ENCODE data around the gene DSCAML1.

The DSCAML1 gene

DNA sequence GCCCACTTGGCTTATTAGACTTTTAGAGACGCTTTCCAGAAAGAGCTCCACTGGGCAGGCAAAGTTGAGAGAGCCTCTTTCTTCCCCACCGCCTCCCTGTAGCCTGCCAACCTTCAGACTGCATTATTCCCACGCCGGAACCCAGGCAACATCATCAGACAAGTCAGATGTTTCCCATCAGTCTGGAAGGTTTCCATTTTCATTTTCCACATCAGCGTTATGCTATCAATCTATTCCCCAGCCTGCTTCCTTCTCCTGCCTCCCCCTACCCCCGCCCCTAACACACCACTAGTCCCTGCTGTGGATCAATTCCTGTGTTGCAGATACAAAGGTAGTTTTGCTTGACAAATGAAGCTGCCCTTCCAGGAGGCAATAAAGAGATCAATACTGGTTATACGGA is 184.8 kb downstream of the DSCAML1 start:
- no peak overlapping the region for H3K27ac ChIP-seq (ENCODE audit: low read depth in 2 of 2, low read length in 2 of 2)
- no peak overlapping the region for H3K9ac ChIP-seq (ENCODE audit: low read depth in 1 of 2, low read length in 2 of 2)
- no peak overlapping the region for H3K4me3 ChIP-seq (ENCODE audit: low read length in 2 of 2)
- no peaks in the 10 kb centered on the region for H3K9me3 ChIP-seq (ENCODE audit: control insufficient read depth in 2 of 2, low read length in 2 of 2)
- H3K27me3 ChIP-seq (ENCODE audit: control insufficient read depth in 2 of 2, insufficient read depth in 2 of 2, low read length in 2 of 2): no peaks in the 10 kb centered on the region
- H3K4me1 ChIP-seq (ENCODE audit: control insufficient read depth in 2 of 2, insufficient read depth in 2 of 2, low read length in 2 of 2): no peaks in the 10 kb centered on the region
- H3K36me3 ChIP-seq (ENCODE audit: control insufficient read depth in 2 of 2, insufficient read depth in 2 of 2, low read length in 2 of 2): no peaks in the 10 kb centered on the region

DNA sequence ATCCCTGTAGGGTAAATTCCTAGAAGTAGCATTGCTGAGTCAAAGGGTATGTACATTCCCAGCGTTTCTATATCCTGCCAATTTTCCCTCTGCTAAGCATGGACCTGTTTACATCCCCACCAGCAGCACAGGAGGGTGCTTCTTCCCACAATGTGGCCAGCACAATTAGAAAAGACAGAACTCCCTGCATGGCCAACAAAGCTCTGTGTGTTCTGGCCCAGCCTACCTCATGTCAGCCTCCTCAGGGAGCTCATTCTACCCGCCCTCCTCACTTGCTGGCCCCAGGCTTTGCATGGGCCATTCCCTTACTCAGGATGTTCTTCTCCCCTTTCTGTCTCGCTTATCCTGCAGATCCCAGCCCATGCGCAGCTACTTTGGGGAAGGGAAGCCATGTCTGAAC is 186.1 kb downstream of the DSCAML1 start:
- no peak overlapping the region for H3K27ac ChIP-seq (ENCODE audit: low read depth in 2 of 2, low read length in 2 of 2)
- H3K4me3 ChIP-seq (ENCODE audit: low read length in 2 of 2): no peak overlapping the region
- H3K9ac ChIP-seq (ENCODE audit: low read depth in 1 of 2, low read length in 2 of 2): no peak overlapping the region
- H3K4me1 ChIP-seq (ENCODE audit: control insufficient read depth in 2 of 2, insufficient read depth in 2 of 2, low read length in 2 of 2): no peaks in the 10 kb centered on the region
- H3K9me3 ChIP-seq (ENCODE audit: control insufficient read depth in 2 of 2, low read length in 2 of 2): no peaks in the 10 kb centered on the region
- H3K27me3 ChIP-seq (ENCODE audit: control insufficient read depth in 2 of 2, insufficient read depth in 2 of 2, low read length in 2 of 2): no peaks in the 10 kb centered on the region
- H3K36me3 ChIP-seq (ENCODE audit: control insufficient read depth in 2 of 2, insufficient read depth in 2 of 2, low read length in 2 of 2): no peaks in the 10 kb centered on the region

DNA sequence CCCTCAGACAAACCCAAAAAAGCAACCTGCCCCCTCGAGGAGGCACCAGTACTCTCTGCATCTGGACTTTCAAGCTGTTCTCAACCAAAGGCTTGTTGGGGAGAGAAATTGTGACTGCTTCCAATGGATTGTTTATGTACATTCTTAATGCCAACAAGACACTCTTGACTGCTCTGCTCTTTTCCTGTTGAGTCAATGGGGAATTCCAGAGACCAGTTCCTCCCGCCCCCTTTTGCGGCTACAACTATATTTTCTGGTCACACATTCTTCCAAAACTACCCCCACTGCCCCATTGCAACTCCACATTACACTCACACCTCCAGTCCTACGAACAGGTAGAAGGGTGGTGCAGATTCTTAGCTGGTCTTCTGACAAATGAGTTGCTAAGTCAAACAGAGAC is 187.0 kb downstream of the DSCAML1 start:
- Histone ChIP-seq H3K27me3 (ENCODE audit: control insufficient read depth in 2 of 2, insufficient read depth in 2 of 2, low read length in 2 of 2) (no peaks in the 10 kb centered on the region), H3K36me3 (ENCODE audit: control insufficient read depth in 2 of 2, insufficient read depth in 2 of 2, low read length in 2 of 2) (no peaks in the 10 kb centered on the region), H3K4me3 (ENCODE audit: low read length in 2 of 2) (no peak overlapping the region), H3K27ac (ENCODE audit: low read depth in 2 of 2, low read length in 2 of 2) (no peak overlapping the region), H3K9me3 (ENCODE audit: control insufficient read depth in 2 of 2, low read length in 2 of 2) (no peaks in the 10 kb centered on the region), H3K9ac (ENCODE audit: low read depth in 1 of 2, low read length in 2 of 2) (no peak overlapping the region), H3K4me1 (ENCODE audit: control insufficient read depth in 2 of 2, insufficient read depth in 2 of 2, low read length in 2 of 2) (no peaks in the 10 kb centered on the region)

DNA sequence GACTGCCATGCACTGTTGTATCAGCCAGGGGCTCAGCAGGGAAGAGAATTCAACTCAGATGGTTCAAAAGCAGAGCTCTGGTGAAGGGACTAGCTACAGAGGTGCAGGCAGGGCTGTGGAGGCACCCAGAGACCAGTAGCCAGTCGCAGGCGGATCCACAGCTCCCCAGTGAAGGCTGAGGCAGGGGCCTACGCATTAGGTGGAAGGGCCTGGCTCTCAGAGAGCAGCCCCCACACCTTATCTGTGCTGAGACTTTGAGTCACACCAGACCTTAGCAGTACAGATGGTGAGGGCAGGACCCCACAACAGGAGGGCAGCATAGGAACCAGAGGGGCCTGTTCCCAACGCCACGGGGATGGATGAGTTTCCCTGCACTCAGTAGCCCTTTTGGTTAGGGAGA is 189.6 kb downstream of the DSCAML1 start:
- Histone ChIP-seq H3K9ac (ENCODE audit: low read depth in 1 of 2, low read length in 2 of 2) (no peak overlapping the region), H3K4me1 (ENCODE audit: control insufficient read depth in 2 of 2, insufficient read depth in 2 of 2, low read length in 2 of 2) (no peaks in the 10 kb centered on the region), H3K36me3 (ENCODE audit: control insufficient read depth in 2 of 2, insufficient read depth in 2 of 2, low read length in 2 of 2) (no peaks in the 10 kb centered on the region), H3K27me3 (ENCODE audit: control insufficient read depth in 2 of 2, insufficient read depth in 2 of 2, low read length in 2 of 2) (no peaks in the 10 kb centered on the region), H3K9me3 (ENCODE audit: control insufficient read depth in 2 of 2, low read length in 2 of 2) (no peaks in the 10 kb centered on the region), H3K27ac (ENCODE audit: low read depth in 2 of 2, low read length in 2 of 2) (no peak overlapping the region), H3K4me3 (ENCODE audit: low read length in 2 of 2) (no peak overlapping the region)

DNA sequence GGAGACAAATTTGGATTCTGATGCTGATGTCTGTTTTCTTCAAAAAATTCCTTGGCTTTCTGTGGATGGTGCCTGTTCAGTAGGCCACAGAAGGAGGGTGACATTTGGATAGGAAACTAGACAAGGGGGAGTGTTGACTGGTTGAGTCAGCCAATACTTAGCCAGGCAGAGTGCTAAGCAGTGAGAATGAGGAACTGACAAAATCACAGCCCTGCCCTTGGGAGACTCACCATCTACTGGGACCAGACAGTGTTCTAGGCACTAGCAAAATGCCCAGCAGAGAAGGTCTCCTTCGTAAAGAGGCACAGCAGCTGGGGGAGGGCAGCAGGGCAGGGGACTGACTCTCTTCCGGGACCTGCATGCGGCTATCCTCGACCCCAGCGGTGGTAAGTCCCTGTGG is 190.2 kb downstream of the DSCAML1 start:
- H3K27me3 ChIP-seq (ENCODE audit: control insufficient read depth in 2 of 2, insufficient read depth in 2 of 2, low read length in 2 of 2): no peaks in the 10 kb centered on the region
- no peaks in the 10 kb centered on the region for H3K36me3 ChIP-seq (ENCODE audit: control insufficient read depth in 2 of 2, insufficient read depth in 2 of 2, low read length in 2 of 2)
- H3K9me3 ChIP-seq (ENCODE audit: control insufficient read depth in 2 of 2, low read length in 2 of 2): no peaks in the 10 kb centered on the region
- H3K27ac ChIP-seq (ENCODE audit: low read depth in 2 of 2, low read length in 2 of 2): no peak overlapping the region
- no peak overlapping the region for H3K9ac ChIP-seq (ENCODE audit: low read depth in 1 of 2, low read length in 2 of 2)
- no peaks in the 10 kb centered on the region for H3K4me1 ChIP-seq (ENCODE audit: control insufficient read depth in 2 of 2, insufficient read depth in 2 of 2, low read length in 2 of 2)
- no peak overlapping the region for H3K4me3 ChIP-seq (ENCODE audit: low read length in 2 of 2)

DNA sequence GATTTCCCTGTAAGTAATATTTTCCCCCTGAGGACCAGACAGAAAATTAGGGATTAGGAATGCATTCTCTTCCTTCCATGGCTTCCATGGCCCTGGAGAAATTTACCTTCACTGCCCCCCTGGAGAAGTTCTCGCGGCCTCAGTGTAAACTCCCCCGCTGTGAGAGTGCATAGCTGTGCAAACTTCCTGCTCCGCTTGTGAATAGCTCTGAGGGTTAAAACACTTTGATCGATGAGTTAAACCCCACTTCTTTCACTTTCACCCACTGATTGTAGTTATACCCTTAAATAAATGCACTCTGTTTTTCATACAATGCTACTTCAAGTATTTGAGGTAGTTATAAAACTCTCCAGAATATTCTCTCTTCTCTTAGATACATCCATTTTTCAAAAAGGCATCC is 190.8 kb downstream of the DSCAML1 start:
- Histone ChIP-seq H3K4me1 (ENCODE audit: control insufficient read depth in 2 of 2, insufficient read depth in 2 of 2, low read length in 2 of 2) (no peaks in the 10 kb centered on the region), H3K36me3 (ENCODE audit: control insufficient read depth in 2 of 2, insufficient read depth in 2 of 2, low read length in 2 of 2) (no peaks in the 10 kb centered on the region), H3K27me3 (ENCODE audit: control insufficient read depth in 2 of 2, insufficient read depth in 2 of 2, low read length in 2 of 2) (no peaks in the 10 kb centered on the region), H3K9ac (ENCODE audit: low read depth in 1 of 2, low read length in 2 of 2) (no peak overlapping the region), H3K4me3 (ENCODE audit: low read length in 2 of 2) (no peak overlapping the region), H3K9me3 (ENCODE audit: control insufficient read depth in 2 of 2, low read length in 2 of 2) (no peaks in the 10 kb centered on the region), H3K27ac (ENCODE audit: low read depth in 2 of 2, low read length in 2 of 2) (no peak overlapping the region)

DNA sequence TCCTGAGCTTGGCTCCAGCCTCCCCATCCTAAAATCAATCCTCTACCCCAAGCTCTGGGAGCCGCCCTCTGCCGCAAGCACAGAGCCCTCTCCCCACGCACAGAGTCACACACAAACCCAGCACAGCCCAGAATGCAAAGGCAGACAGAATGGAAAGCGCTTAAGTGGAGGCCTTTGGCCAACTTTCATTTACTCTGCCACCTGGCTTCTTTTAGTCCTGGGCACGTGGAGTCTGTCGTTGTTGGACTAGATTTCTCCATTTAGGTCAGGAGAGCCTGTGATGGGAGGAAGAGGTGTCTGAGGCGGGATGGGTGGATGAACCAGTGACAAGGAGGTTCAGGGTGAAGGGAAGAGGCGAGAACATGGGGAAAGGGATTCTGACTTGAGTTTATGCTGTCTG is 191.7 kb downstream of the DSCAML1 start:
- Histone ChIP-seq H3K4me3 (ENCODE audit: low read length in 2 of 2) (no peak overlapping the region), H3K36me3 (ENCODE audit: control insufficient read depth in 2 of 2, insufficient read depth in 2 of 2, low read length in 2 of 2) (no peaks in the 10 kb centered on the region), H3K27ac (ENCODE audit: low read depth in 2 of 2, low read length in 2 of 2) (no peak overlapping the region), H3K9ac (ENCODE audit: low read depth in 1 of 2, low read length in 2 of 2) (no peak overlapping the region), H3K4me1 (ENCODE audit: control insufficient read depth in 2 of 2, insufficient read depth in 2 of 2, low read length in 2 of 2) (no peaks in the 10 kb centered on the region), H3K27me3 (ENCODE audit: control insufficient read depth in 2 of 2, insufficient read depth in 2 of 2, low read length in 2 of 2) (no peaks in the 10 kb centered on the region), H3K9me3 (ENCODE audit: control insufficient read depth in 2 of 2, low read length in 2 of 2) (no peaks in the 10 kb centered on the region)

DNA sequence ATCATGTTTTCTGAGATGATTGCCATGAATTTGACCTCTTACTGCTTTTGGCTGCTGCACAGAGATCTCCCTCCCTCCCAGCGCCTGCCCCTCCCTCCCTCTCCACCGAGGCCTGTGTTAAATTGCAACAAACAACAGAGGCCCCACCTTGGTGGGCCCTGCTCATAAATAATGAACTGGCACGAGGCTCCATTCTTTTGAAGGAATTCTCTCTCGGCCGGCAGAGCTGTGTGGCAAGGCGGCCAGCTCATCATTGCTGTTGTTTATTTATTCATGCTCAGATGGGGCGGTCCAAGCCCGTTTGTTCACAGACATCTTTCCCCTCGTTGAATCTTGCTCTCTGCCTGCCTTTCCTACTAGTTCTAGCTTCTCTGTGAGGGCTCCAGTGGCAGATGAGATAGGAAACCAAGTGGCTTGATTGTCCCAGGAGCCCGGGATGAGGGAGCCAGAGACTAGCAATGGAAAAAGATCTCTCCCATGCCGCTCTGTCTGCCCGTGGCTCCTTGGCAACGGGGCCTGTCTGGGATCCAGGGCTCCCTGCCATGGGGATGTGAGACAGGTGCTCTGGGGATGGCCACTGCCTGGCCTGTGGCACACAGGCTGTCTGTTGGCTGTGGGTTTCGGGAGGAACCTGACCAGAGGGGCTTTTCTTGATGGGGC is 192.6 kb downstream of the DSCAML1 start:
- peaks cover 0 to 3% of the 10 kb centered on the region in 2 donors for H3K27me3 ChIP-seq (ENCODE audit: control insufficient read depth in 2 of 2, insufficient read depth in 2 of 2, low read length in 2 of 2)
- no peak overlapping the region for H3K27ac ChIP-seq (ENCODE audit: low read depth in 2 of 2, low read length in 2 of 2)
- H3K4me3 ChIP-seq (ENCODE audit: low read length in 2 of 2): no peak overlapping the region
- H3K4me1 ChIP-seq (ENCODE audit: control insufficient read depth in 2 of 2, insufficient read depth in 2 of 2, low read length in 2 of 2): no peaks in the 10 kb centered on the region
- no peaks in the 10 kb centered on the region for H3K9me3 ChIP-seq (ENCODE audit: control insufficient read depth in 2 of 2, low read length in 2 of 2)
- H3K9ac ChIP-seq (ENCODE audit: low read depth in 1 of 2, low read length in 2 of 2): no peak overlapping the region
- H3K36me3 ChIP-seq (ENCODE audit: control insufficient read depth in 2 of 2, insufficient read depth in 2 of 2, low read length in 2 of 2): no peaks in the 10 kb centered on the region

DNA sequence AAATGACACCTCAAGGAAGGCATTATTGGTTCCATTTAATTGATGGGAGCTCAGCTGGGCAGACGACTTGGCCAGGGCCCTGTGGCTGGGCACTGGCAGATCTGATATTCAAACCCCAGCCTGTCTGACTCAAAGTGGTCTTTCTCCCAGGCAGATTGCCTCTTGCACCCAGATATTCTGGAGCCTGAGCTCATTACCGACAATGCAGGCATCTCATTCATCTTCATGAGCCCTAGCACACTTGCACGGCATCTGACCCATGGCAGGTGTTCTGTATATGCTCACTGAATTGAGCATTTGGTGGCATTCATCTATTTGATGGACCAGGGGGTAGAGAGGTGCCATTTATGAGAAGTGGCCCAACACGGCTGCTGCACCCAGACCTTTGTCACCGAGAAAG is 193.1 kb downstream of the DSCAML1 start:
- no peaks in the 10 kb centered on the region for H3K4me1 ChIP-seq (ENCODE audit: control insufficient read depth in 2 of 2, insufficient read depth in 2 of 2, low read length in 2 of 2)
- H3K27me3 ChIP-seq (ENCODE audit: control insufficient read depth in 2 of 2, insufficient read depth in 2 of 2, low read length in 2 of 2): peaks cover 0 to 3% of the 10 kb centered on the region in 2 donors
- H3K27ac ChIP-seq (ENCODE audit: low read depth in 2 of 2, low read length in 2 of 2): no peak overlapping the region
- H3K9me3 ChIP-seq (ENCODE audit: control insufficient read depth in 2 of 2, low read length in 2 of 2): no peaks in the 10 kb centered on the region
- no peaks in the 10 kb centered on the region for H3K36me3 ChIP-seq (ENCODE audit: control insufficient read depth in 2 of 2, insufficient read depth in 2 of 2, low read length in 2 of 2)
- no peak overlapping the region for H3K4me3 ChIP-seq (ENCODE audit: low read length in 2 of 2)
- H3K9ac ChIP-seq (ENCODE audit: low read depth in 1 of 2, low read length in 2 of 2): no peak overlapping the region

DNA sequence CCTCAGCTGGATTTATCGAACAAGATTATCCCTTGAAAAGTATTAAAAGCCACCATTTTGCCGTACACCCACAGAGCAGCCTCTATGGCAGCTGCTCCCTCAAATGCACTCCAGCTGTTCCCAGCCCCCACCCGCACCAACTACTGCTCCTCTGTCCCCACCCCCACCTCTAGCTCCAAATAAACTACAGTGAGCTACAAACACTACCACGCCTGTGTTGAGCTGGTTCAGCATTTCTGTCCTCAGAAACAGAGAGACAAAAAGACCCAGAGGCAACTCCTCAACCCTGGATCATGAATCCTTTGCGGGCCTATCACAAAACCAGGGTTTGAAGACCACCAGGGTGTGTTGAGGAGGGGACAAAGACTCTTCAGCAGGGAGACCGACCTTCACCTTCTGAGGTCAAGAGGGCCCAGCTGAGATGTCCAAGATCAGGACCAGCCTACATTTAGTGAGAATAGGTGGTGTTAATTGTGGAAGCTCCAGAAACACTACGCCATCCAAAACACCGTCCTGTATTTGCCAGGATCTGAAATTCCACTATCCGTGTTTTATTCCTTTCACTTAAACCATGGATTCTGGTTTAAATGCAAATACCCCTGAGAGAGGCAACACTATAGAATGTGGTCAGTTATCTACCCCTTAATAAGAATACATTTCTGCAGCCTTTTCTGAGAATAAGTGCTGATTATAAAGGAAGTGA is 195.9 kb downstream of the DSCAML1 start:
- no peak overlapping the region for H3K9ac ChIP-seq (ENCODE audit: low read depth in 1 of 2, low read length in 2 of 2)
- H3K4me3 ChIP-seq (ENCODE audit: low read length in 2 of 2): no peak overlapping the region
- no peak overlapping the region for H3K27ac ChIP-seq (ENCODE audit: low read depth in 2 of 2, low read length in 2 of 2)
- H3K4me1 ChIP-seq (ENCODE audit: control insufficient read depth in 2 of 2, insufficient read depth in 2 of 2, low read length in 2 of 2): no peaks in the 10 kb centered on the region
- peaks cover 0 to 7% of the 10 kb centered on the region in 2 donors for H3K27me3 ChIP-seq (ENCODE audit: control insufficient read depth in 2 of 2, insufficient read depth in 2 of 2, low read length in 2 of 2)
- no peaks in the 10 kb centered on the region for H3K9me3 ChIP-seq (ENCODE audit: control insufficient read depth in 2 of 2, low read length in 2 of 2)
- H3K36me3 ChIP-seq (ENCODE audit: control insufficient read depth in 2 of 2, insufficient read depth in 2 of 2, low read length in 2 of 2): no peaks in the 10 kb centered on the region
